Gastrocnemius medialis (tissue), 4 donors: ENCODE measurements around the gene EEPD1. TPM values are rescaled to one million over a fixed set of nuclear protein-coding genes. Genes with fewer than 3 reads are reported as not detected.

Experiments
- ATAC-seq, 2 donors: fragments of 150-250 bp; one replicate each; pipeline ENCODE4 v1.9.1; 2016
- DNase-seq, 2 donors: peaks; one replicate each; pipeline ENCODE4 v3.0.0-alpha.2; 2019
- H3K27ac ChIP-seq, 4 donors: fragments of 200-600 bp; sonication (generic); 1 replicate in 1 of 4; 2 replicates in 3 of 4; pipeline ENCODE4 v1.5.1; 2016 to 2018; ENCODE audit warnings: mild to moderate bottlenecking in 2 of 4, moderate library complexity in 1 of 4
- H3K27me3 ChIP-seq, 3 donors: fragments of 200-600 bp; sonication (generic) in 2 of 3; 1 replicate in 1 of 3; 2 replicates in 2 of 3; pipeline versions ENCODE4 v1.5.1 to v1.6.0; 2016 to 2019; ENCODE audit warnings: mild to moderate bottlenecking in 1 of 3, moderate library complexity in 1 of 3
- H3K36me3 ChIP-seq, 2 donors: fragments of 200-600 bp; sonication (generic) in 1 of 2; one replicate each; pipeline ENCODE4 v1.5.1; 2017 to 2018
- H3K4me1 ChIP-seq, 2 donors: fragments of 200-600 bp; sonication (generic) in 1 of 2; one replicate each; pipeline ENCODE4 v1.5.1; 2016 to 2017; ENCODE audit warnings: mild to moderate bottlenecking in 2 of 2
- H3K4me3 ChIP-seq, 4 donors: fragments of 200-600 bp; sonication (generic) in 3 of 4; 1 replicate in 1 of 4; 2 replicates in 3 of 4; pipeline ENCODE4 v1.5.1; 2016 to 2019; ENCODE audit warnings: mild to moderate bottlenecking in 2 of 4
- H3K9me3 ChIP-seq, 3 donors: fragments of 200-600 bp; sonication (generic) in 2 of 3; 1 replicate in 1 of 3; 2 replicates in 2 of 3; pipeline ENCODE4 v1.5.1; 2016 to 2019
- POLR2A ChIP-seq, 2 donors: fragments of 450-650 bp; IDR thresholded peaks; one replicate each; pipeline ENCODE4 v1.6.1; 2017; ENCODE audit warnings: antibody characterized with exemption in 2 of 2, mild to moderate bottlenecking in 2 of 2, moderate library complexity in 2 of 2
- in situ Hi-C, 4 donors: fragments of 200-750 bp; cut with MboI; loops; one replicate each; pipeline versions ENCODE4 v1.15.0 to v1.8.0; 2017; ENCODE audit warnings: low sequenced_read_pairs in 4 of 4
- intact Hi-C: fragments of 100-400 bp; cut with DNase I; formaldehyde crosslinking; loops from one replicate; pipeline ENCODE4 v1.15.1; 2023; ENCODE audit warnings: low total_unique reads
- total RNA-seq, 4 donors: library from RNA; depleted of rRNA; stranded (reverse); fragments of >200 nt; gene quantifications; one replicate each; pipeline versions ENCODE4 v1.1.0 to v1.2.3, GENCODE V29; 2016
- TF ChIP-seq, protein P1 (sequence below), 5 experiments: fragments of 450-650 bp in 3 of 5; fragments of 200-600 bp in 2 of 5; sonication (generic) in 2 of 5; IDR thresholded peaks in 4 of 5; conservative IDR thresholded peaks in 1 of 5; 1 replicate in 4 of 5; 2 replicates in 1 of 5; pipeline ENCODE4 v1.5.1; 2016 to 2019; ENCODE audit warnings: antibody characterized with exemption in 5 of 5, mild to moderate bottlenecking in 3 of 5, moderate library complexity in 3 of 5

Gene EEPD1
- total RNA-seq, 4 donors from 2014 or later = 41.0 to 68.5 (median 61.3) TPM

DNA sequence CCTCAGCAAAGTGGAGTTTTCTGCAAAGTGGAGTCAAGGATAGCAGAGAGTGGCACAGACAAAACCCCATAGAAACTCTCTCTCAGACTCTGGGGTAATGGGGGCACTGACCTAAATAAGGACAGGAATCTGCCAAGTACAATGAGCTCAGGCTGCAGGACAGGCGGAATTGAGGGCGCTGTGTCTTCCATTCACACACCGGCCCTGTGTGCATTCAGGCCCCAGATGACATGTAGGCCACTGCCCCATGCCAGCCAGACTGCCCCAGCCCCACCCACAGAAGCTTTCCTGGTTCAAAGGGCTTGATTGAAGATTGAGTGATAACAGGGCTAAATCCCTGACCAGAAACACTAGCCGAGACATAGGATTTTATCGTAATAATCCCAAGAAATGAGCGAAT, 52.7 kb downstream of the EEPD1 start:
- no peak for ATAC-seq
- TF ChIP-seq, protein P1, sequence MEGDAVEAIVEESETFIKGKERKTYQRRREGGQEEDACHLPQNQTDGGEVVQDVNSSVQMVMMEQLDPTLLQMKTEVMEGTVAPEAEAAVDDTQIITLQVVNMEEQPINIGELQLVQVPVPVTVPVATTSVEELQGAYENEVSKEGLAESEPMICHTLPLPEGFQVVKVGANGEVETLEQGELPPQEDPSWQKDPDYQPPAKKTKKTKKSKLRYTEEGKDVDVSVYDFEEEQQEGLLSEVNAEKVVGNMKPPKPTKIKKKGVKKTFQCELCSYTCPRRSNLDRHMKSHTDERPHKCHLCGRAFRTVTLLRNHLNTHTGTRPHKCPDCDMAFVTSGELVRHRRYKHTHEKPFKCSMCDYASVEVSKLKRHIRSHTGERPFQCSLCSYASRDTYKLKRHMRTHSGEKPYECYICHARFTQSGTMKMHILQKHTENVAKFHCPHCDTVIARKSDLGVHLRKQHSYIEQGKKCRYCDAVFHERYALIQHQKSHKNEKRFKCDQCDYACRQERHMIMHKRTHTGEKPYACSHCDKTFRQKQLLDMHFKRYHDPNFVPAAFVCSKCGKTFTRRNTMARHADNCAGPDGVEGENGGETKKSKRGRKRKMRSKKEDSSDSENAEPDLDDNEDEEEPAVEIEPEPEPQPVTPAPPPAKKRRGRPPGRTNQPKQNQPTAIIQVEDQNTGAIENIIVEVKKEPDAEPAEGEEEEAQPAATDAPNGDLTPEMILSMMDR (IDR thresholded peaks at IDR 0.05 in 4 of 5, conservative IDR thresholded peaks at IDR 0.05 in 1 of 5) = no peak
- no peak for TF ChIP-seq POLR2A (IDR thresholded peaks at IDR 0.05)
- in situ Hi-C loops = loop anchor here in 1 of 4 donors (10.0 kb wide), 1 partner anchor 79 kb away; no protein-coding TSS in a partner anchor
- intact Hi-C loops = no loop called here
- H3K27me3 ChIP-seq = no peaks in the 10 kb centered on the region
- H3K36me3 ChIP-seq = no peaks in the 10 kb centered on the region
- no peaks in the 10 kb centered on the region for H3K9me3 ChIP-seq
- no peak for DNase-seq
- no peak overlapping the region for H3K4me3 ChIP-seq
- peaks cover 82 to 90% of the 10 kb centered on the region in 2 donors for H3K4me1 ChIP-seq
- peak overlapping the region; percentile 49 to 90 (median 83) for H3K27ac ChIP-seq

DNA sequence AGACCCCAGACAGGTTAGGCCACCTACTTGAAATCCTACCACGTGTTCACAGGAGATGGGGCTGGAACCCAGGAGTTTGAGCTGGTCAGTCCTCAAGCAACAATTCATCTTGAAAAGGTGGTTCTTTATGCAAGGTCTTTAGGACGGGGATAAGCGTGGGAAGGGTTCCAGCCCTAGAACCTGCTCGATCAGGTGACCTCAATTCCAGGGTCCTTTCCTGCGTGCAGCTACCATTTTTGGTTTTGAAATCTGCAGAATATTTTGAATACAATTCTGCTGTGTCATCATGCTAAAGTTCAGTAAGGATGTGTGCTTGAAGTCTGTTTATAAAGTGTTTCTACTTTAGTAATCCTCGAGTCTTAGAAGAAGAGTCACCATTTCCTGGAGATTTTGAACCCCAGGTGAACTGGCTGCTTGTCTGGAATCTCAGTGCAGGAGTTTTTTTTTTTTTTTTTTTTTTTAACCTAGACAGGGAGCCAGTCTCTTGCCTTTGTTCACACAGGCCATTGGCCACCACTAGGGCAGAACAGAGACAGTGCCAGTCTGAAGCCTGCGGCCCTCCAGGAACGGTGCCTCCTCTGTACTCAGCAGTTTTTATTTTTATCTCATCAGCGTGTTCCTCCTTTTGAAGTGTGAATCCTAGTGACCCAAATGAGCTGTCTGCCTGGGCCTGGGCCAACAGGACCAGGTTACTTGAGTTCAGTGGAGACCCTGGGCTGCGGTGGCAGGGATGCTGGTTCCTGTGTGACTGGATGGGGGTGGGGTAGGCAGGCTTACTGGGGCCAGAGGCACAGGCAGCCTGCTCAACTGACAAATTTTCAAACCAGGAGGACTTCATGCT, 54.6 kb downstream of the EEPD1 start:
- DNase-seq = peak; percentile 67 to 91
- ATAC-seq = peak; percentile 57 to 71
- Histone ChIP-seq H3K27me3 (no peaks in the 10 kb centered on the region), H3K36me3 (no peaks in the 10 kb centered on the region), H3K4me3 (no peak overlapping the region), H3K4me1 (peaks cover 80 to 96% of the 10 kb centered on the region in 2 donors), H3K9me3 (no peaks in the 10 kb centered on the region), H3K27ac (peak overlapping the region; percentile 76 to 90 (median 86))
- no peak for TF ChIP-seq POLR2A (IDR thresholded peaks at IDR 0.05)
- TF ChIP-seq, protein P1 (IDR thresholded peaks at IDR 0.05 in 4 of 5, conservative IDR thresholded peaks at IDR 0.05 in 1 of 5) = peak; percentile 23 to 53 (median 38)
- intact Hi-C loops (loop anchor here (1.0 to 2.0 kb wide), 2 partner anchors 54 to 73 kb away; partner anchors contain the start of gene EEPD1), in situ Hi-C loops (loop anchor here in 1 of 4 donors (10.0 kb wide), 1 partner anchor 77 kb away; no protein-coding TSS in a partner anchor)

DNA sequence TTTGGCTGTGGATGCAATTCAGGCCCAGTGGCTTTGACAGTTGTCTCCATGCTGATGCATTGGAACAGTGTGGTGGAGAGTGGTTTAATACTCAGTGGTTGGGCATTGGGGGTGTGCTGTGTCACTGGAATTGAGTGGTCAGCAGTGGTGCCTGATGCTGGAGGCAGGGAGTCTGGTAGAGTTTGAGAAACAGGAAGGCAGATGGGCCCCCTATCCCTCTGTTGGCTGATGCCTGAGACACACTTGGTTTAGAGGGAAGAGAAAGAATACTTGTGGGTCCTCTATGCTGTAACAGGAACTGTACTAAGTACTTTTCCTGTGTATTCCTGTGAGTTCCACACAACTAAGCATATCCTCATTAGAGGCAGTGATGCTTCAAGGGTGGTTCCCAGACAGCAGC, 55.4 kb downstream of the EEPD1 start:
- Histone ChIP-seq H3K27ac (peak overlapping the region; percentile 76 to 90 (median 86)), H3K4me3 (no peak overlapping the region), H3K9me3 (no peaks in the 10 kb centered on the region), H3K27me3 (no peaks in the 10 kb centered on the region), H3K4me1 (peaks cover 72 to 90% of the 10 kb centered on the region in 2 donors), H3K36me3 (no peaks in the 10 kb centered on the region)
- ATAC-seq = peak in 1 of 2 donors; percentile 1
- intact Hi-C loops = loop anchor here (1.0 to 2.0 kb wide), 2 partner anchors 55 to 72 kb away; partner anchors contain the start of gene EEPD1
- in situ Hi-C loops = loop anchor here in 1 of 4 donors (10.0 kb wide), 1 partner anchor 76 kb away; no protein-coding TSS in a partner anchor
- TF ChIP-seq POLR2A (IDR thresholded peaks at IDR 0.05) = no peak
- TF ChIP-seq, protein P1 (IDR thresholded peaks at IDR 0.05 in 4 of 5, conservative IDR thresholded peaks at IDR 0.05 in 1 of 5) = no peak
- DNase-seq = no peak

DNA sequence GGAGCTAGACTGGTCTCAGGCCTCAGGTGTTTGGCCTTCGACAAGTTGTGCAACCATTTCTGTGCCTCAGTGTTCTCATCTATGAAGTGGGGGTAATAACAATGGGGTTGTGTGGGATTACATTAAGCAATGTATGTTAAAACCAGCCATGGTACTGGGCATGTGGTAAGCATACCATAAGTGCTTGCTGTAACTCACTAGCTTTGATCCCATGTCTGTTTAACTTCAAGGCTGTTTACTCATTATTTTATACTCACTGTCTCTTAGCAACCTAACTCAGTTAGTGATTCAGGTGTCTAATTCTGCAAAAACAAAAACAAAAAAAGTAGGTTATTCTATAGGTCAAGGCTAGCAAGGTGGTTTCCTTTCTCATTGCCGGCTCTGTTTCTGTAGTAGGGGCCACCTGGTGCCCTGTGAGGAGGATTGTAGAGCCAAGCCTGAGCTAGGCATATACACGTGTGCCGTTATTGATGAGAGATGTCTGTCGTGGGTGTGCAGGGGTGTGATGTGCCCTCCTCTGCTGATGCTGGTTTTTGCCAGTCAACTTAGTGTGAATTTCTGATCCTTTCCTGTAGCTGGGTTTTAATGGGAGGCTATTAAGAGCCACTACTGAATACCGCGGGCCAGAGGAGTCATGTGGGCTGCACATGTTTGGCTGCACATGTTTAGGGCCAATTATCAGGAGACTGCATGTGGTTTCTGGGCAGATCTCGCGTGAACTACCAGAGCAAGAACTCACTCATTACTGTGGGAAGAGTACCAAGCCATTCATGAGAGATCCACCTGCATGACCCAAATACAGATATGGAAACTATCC, 56.2 kb downstream of the EEPD1 start:
- ATAC-seq = peak; percentile 4 to 25
- in situ Hi-C loops = loop anchor here in 1 of 4 donors (10.0 kb wide), 1 partner anchor 76 kb away; no protein-coding TSS in a partner anchor
- intact Hi-C loops = loop anchor here (1.0 to 2.0 kb wide), 3 partner anchors 56 to 78 kb away; partner anchors contain the start of gene EEPD1
- H3K27me3 ChIP-seq = no peaks in the 10 kb centered on the region
- TF ChIP-seq POLR2A (IDR thresholded peaks at IDR 0.05) = no peak
- TF ChIP-seq, protein P1 (IDR thresholded peaks at IDR 0.05 in 4 of 5, conservative IDR thresholded peaks at IDR 0.05 in 1 of 5) = no peak
- no peak overlapping the region for H3K4me3 ChIP-seq
- no peaks in the 10 kb centered on the region for H3K36me3 ChIP-seq
- H3K4me1 ChIP-seq = peaks cover 77 to 90% of the 10 kb centered on the region in 2 donors
- no peaks in the 10 kb centered on the region for H3K9me3 ChIP-seq
- peak overlapping the region; percentile 76 to 90 (median 86) for H3K27ac ChIP-seq
- no peak for DNase-seq
